ENCODE results near the gene PHETA1.

DNA sequence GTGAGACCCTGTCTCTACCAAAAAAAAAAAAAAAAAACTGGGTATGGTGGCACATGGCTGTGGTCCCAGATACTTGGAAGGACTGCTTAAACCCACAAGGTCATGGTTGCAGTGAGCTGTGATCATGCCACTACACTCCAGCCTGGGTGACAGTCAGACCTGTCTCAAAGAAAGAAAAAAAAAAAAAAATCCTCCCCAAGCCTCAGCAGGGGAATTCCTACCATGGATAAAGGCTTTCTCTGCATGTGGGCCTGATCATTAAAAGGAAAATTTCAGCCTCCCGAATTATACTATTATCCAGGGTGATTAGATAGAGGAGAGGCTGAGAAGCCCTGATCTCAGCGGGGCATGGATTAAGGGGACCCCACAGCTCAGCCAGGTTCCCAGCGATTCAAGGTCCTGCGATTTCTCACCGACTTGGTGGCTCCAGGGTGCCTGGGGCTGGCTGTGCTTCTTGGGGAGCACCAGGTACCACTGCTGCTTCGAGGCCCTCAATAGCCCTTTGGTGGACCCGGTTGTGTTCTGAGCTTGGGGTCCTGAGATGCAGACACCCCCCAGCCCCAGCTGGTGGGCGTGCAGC lies 42.4 kb upstream of the PHETA1 start:
- TF ChIP-seq CTCF (conservative IDR thresholded peaks at IDR 0.05 in 1 of 2, IDR thresholded peaks at IDR 0.05 in 1 of 2; ENCODE audit: extremely low read depth in 1 of 2, insufficient read depth in 1 of 2, low read depth in 1 of 2, low read length in 2 of 2) (no peak), EZH2 (IDR thresholded peaks at IDR 0.05; ENCODE audit: borderline replicate concordance, low read length) (no peak)
